BJ (cell line): ENCODE results near the gene GABRB1. TPM values are rescaled to one million over a fixed set of nuclear protein-coding genes. Genes with fewer than 3 reads are reported as not detected.

ENCODE experiments used
- CTCF ChIA-PET: fragments of 350-600 bp; formaldehyde crosslinking; extraction: SDS; loops from one replicate; lab custom pipeline; 2021; ENCODE audit warnings: antibody characterized with exemption, inconsistent platforms; lab: Yijun Ruan, JAX
- POLR2A ChIA-PET: fragments of 300-600 bp; sonication (Branson Sonifier 250); formaldehyde crosslinking; extraction: SDS; loops from one replicate; lab custom pipeline; 2021; ENCODE audit warnings: antibody characterized with exemption; lab: Charles Lee
- DNase-seq: peaks from one replicate; pipeline ENCODE4 v3.0.0-alpha.2; 2011; ENCODE audit warnings: low read depth
- H3K27me3 ChIP-seq: 2 replicates; pipeline ENCODE4 v1.6.0; 2011; ENCODE audit warnings: low read length; ENCODE audit not compliant: control insufficient read depth, insufficient read depth
- H3K36me3 ChIP-seq: 2 replicates; pipeline ENCODE4 v1.5.1; 2011; ENCODE audit warnings: low read length; ENCODE audit not compliant: control insufficient read depth, insufficient read depth
- H3K4me3 ChIP-seq: 2 replicates; pipeline ENCODE4 v1.5.1; 2011; ENCODE audit warnings: low read depth, mild to moderate bottlenecking, control low read depth, low read length
- CTCF ChIP-seq: IDR thresholded peaks from 2 replicates; pipeline ENCODE4 v1.5.1; 2011; ENCODE audit warnings: low read depth, mild to moderate bottlenecking, control low read depth, inconsistent platforms, low read length, moderate library complexity; ENCODE audit not compliant: insufficient read depth
- polyA plus RNA-seq: library from polyadenylated mRNA; depleted of rRNA; stranded (reverse); fragments of >200 nt; gene quantifications from 2 replicates; pipeline ENCODE4 v1.2.3, GENCODE V29; 2011

Gene GABRB1
- polyA plus RNA-seq, 1 experiment, result not detected

DNA sequence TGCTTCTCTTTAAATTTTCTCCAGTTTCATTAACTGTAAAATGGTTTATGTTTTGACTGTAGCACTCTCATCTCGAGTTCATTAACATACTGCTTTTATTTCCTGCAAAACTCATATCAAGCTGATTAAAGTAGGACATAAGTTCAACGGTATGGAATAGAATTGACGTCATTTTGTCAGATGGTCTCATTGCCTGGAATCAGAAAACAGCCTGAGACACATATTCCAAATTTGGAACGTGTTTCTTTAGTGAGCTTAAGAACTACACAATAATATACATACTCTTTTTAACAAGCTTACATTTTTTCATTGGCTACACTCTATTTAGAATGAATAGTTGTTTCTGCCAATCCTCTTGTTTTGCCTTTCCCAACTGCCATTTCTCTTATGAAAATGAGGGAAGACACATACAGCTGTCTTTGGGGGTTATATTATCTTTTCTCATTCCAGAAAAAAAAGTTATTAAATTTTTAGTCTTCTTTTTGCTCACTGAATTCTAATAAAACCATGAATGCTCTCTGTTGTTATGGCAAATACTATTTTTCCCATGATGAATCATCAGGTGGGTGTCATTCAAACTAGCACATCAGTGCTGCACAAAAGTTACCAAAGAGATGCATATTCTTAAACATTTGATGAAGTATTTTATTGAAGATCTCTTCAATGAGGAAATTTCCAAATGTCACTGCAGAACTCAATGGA, 162.8 kb downstream of the GABRB1 start:
- 0 out of 2 replicates have a peak, but pooled peaks cover 1% of the 10 kb centered on the region for H3K27me3 ChIP-seq
- TF ChIP-seq CTCF, result no peak
- ChIA-PET POLR2A (no interaction called here), CTCF (no interaction called here)
- DNase-seq, result no peak
- H3K4me3 ChIP-seq, result no peak overlapping the region
- H3K36me3 ChIP-seq, result no peaks in the 10 kb centered on the region

DNA sequence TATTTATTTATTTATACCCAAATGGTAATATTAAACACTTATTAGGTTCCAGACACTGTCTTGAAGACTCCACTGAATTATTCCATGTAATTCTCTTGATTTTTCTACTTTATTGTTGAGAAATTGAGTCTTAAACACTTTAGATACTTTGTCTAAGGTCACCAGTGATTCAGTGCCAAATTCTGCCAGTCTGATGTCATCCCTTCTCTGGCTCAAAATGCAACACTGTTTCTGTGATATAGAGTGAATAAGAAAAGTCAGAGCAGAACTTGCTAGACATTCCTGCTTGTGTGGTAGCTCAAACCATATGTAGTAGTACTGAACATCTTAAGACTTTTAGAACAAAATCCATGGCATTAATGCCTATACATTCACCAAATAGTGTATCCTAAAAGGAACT, 164.3 kb downstream of the GABRB1 start:
- POLR2A ChIA-PET, result no interaction called here
- 0 out of 2 replicates have a peak, but pooled peaks cover 1% of the 10 kb centered on the region for H3K27me3 ChIP-seq
- DNase-seq, result no peak
- TF ChIP-seq CTCF, result no peak
- no peak overlapping the region for H3K4me3 ChIP-seq
- CTCF ChIA-PET, result no interaction called here
- H3K36me3 ChIP-seq, result no peaks in the 10 kb centered on the region

DNA sequence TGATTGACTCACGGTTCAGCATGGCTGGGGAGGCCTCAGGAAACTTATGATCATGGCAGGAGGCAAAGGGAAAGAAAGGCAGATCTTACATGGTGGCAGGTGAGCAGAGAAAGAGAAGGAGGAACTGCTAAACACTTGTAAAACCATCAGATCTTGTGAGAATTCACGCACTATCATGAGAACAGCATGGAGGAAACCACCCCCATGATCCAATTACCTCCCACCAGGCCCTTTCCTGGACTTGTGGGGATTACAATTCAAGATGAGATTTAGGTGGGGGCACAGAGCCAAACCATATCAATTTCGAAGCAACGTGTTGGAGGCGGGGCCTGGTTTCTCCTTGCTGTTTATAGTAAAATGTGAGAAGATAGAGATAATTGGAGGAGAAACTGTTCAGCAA, 167.4 kb downstream of the GABRB1 start:
- no peak for TF ChIP-seq CTCF
- ChIA-PET CTCF (no interaction called here), POLR2A (no interaction called here)
- Histone ChIP-seq H3K4me3 (no peak overlapping the region), H3K27me3 (no peaks in the 10 kb centered on the region), H3K36me3 (no peaks in the 10 kb centered on the region)
- no peak for DNase-seq

- ChIA-PET CTCF (no interaction called here), POLR2A (no interaction called here)
- no peak for TF ChIP-seq CTCF
- Histone ChIP-seq H3K4me3 (no peak overlapping the region), H3K27me3 (no peaks in the 10 kb centered on the region), H3K36me3 (no peaks in the 10 kb centered on the region)
- DNase-seq, result no peak
Observed at GRCh38 chr4:47203593-47203992, 172.2 kb downstream of the GABRB1 start.

DNA sequence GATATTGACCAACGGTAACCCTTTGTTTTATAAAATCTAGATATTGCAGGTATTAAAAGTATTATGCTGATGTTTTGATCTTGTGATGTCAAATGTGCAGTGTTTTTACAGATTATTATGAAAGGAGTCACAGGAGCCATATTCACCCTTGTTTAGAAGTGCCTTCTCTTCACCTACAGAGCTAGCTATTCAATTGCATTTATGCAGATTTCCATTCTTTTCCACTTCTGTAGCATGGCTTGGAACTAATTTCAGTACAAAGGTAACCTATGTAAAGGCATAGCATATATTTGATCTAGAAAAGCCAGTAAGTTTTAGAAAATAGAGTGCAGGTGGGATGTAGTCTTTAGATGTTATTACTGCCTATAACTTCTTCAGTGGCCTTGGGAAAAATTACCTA, 176.2 kb downstream of the GABRB1 start:
- CTCF ChIA-PET, result no interaction called here
- POLR2A ChIA-PET, result no interaction called here
- DNase-seq, result no peak
- Histone ChIP-seq H3K4me3 (no peak overlapping the region), H3K27me3 (no peaks in the 10 kb centered on the region), H3K36me3 (no peaks in the 10 kb centered on the region)
- TF ChIP-seq CTCF, result no peak
